Fibroblast of upper back skin (primary cell): ENCODE results near the gene PPP1R27.

ENCODE experiments used
- DNase-seq: peaks from one replicate; pipeline ENCODE4 v3.0.0-alpha.2; 2013

The PPP1R27 gene

DNA sequence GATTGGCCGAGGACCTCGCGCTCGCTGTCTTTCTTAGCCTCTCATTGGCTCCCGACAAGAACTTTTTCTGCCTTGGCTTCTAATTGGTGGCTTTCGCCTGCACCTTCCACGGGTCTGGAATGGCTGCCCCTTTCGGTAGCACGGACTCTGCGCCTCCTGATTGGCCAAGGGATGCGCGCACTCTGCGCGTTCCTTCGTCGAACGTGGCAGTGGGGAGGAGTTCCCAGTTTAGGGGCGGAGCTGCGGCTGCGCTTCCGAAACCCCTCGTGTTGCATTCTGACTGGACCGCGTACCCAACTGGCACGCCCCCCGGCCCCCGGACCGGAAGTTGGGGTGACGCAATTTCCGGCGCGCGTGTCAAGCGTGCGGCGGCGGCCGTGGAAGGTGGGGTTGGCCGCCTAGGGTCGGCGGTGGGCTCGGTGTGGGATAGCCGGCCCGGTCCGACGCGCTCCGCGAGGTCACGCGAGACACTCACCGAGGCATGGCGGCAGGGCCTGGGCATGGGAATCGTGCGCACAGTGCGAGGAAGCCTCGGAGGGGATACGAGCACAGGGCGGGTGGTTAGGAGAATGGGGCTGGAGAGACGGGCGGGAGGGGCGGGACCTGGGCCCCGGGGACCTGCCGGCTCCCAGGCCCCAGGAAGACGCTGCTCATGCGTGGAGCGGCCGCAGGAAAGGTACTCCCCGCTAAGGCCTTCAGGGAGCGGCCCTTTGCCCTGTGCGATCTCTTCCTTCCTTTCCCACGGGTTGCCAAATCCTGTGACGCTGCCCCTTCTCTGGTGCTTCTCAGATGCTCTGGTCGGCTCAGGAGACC is 26.1 kb upstream of the PPP1R27 start:
- DNase-seq, result peak; percentile 100

- DNase-seq, result no peak
Measured at GRCh38 chr17:81859906-81860755, 25.3 kb upstream of the PPP1R27 start, which contains the start of gene P4HB. Gene P4HB, minus strand, starts transcription at chr17:81860535. Its CDS starts 64 bp downstream, at chr17:81860471.

DNA sequence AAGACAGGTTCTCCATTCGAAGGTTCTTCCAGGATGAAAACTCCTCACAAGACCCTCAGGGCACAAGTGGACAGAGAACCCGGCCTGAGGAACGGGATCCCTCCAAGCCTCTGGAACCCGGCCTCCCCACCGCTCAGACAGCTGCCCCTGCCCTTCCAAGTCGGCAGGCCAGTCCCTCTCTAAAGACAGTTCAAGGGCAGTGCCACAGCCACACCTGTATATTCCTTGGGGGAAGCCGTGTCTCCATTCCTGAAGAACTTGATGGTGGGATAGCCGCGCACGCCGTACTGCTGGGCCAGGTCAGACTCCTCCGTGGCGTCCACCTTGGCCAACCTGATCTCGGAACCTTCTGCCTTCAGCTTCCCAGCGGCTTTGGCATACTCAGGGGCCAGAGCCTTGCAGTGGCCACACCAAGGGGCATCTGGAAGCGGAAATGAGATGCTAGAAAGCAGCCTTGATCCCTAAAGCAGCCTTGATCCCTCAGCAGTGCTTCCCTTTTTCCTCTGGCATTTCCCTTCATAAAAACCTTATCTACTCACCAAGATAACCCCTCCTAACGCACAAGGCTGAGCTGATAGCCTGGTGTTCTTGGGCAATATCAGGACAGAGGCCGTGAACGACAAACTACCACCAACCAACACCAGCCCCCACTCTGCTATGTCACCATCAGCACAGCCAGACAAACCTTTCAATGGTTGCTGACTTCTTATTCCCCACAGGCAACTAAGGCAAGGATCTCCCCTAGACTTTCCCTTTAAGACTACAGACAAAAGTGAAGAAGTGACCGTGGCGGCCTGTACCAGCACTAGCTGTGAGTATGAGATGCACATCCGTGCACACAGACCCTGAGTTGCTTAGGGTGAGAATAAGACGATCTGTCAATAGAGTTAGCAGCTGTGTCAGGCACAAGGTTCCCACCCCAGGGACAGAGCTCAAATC is 24.4 kb upstream of the PPP1R27 start:
- DNase-seq, result no peak

GRCh38 chr17:81858170-81858966 is 23.5 kb upstream of the PPP1R27 start:
- no peak for DNase-seq

- no peak for DNase-seq
Measured at GRCh38 chr17:81854974-81855774, 20.3 kb upstream of the PPP1R27 start.

DNA sequence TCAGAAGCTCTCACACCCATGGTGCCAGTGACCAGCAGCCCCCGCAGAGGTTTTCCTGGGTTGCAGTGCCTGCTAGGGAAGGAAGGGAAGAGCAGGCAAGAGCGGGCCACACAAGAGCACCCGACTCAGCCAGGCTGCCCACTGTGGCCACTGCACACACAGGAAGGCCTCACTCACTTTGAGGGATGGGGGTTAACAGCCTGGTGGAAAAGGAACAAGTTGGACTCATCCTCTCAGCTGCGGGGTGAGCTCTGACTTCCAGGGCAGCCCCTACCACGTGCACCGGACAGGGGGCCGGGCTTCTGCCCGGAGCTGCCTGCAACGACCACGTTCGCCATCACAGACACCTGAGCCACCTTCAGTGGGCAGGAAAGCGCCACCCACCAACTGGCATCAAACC is 17.4 kb upstream of the PPP1R27 start:
- DNase-seq, result no peak

- no peak for DNase-seq
Measured at GRCh38 chr17:81851423-81851822, 16.6 kb upstream of the PPP1R27 start.

- DNase-seq, result no peak
Measured at GRCh38 chr17:81849457-81849856, 14.6 kb upstream of the PPP1R27 start.

DNA sequence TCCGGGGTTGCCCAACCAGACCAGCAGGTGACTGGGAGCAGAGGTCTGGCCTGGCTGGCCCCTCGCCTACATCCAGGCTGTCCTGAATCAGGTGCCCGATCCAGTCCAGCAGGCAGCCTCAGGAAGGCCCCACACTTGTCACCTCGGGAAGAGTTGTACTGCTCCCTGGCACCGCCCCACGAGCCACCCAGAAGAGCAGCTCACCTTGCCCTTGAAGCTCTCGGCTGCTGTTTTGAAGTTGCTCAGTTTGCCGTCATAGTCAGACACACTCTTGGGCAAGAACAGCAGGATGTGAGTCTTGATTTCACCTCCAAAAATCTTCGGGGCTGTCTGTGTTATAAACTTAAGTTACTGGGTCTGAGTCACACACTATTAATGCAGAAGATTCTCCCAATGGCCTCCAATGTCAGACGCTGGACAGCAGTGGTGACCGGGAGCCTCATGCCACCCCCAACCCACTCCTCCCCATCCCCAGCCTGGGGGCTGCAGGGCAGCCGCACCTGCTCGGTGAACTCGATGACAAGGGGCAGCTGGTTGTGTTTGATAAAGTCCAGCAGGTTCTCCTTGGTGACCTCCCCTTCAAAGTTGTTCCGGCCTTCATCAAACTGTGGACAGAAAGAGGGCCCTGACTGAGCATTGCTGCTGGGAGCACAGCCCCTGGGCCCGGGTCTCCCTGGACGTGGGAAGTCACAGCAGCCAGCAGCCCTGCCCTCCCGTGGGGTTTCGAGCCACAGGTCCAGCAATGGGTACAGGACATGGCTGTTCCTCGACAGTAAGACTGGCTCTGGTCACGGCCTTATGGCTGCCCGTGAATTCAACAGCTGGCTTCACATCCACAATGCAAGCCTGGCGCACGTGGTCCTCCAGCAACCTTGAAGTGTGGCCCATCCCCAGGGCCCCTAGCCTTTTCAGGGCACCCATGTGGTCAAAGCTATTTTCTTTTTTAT is 12.2 kb upstream of the PPP1R27 start:
- DNase-seq, result no peak

DNA sequence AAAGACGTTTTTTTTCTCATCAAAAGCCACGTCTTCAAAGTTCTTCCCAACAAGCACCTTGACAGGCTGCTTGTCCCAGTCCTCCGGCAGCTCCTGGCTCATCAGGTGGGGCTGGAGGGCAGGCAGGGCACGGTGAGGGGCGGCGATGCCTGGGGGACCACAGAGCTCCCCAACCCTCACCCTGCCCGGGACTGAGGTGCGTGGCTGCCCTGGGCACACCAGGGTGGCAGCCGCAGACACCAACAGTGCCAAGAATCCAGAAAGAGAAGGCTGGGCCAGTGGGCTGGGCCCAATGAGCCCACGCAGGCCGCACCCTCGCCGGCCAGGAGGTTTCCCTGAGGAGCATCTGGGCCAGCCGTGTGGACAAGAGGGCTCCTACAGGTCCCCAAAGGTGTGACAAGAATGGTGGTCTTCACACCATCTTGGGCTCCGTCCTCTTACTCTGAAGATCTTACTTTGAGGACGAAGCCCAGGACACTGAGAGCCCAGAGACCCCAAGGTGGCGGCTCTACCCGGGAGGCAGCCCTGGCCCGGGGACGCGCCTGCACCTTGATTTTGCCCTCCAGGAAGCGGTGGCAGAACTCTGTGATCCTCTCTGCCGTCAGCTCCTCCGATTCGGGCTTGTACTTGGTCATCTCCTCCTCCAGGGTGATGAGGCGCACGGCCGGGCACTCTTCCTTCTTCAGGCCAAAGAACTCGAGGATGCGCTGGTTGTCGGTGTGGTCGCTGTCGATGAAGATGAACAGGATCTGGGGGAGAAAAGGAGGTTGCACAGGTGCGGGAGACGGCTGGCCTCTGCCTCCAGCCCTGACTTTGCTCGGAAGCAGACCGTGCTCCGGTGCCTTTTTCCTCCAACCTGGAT is 11.3 kb upstream of the PPP1R27 start:
- no peak for DNase-seq

DNA sequence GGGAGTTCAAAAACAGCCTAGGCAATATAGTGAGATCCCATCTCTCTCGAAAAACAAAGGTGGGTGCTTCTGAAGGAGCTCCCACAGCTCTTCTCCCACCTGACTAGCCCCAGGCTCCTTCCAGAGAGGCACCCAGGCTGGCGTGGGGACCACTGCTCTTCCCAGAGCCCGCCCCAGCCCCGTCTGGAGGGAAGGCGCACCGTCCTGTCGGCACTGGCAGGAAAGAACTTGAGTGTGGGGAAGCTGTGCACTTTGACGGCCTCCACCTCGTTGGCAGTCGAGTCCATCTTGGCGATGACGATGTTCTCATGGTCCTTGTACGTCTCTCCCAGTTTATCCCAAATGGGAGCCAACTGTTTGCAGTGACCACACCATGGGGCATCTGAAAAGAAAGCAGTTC is 10.5 kb upstream of the PPP1R27 start:
- DNase-seq, result no peak

- DNase-seq, result no peak
Measured at GRCh38 chr17:81844887-81845286, 10.0 kb upstream of the PPP1R27 start.

GRCh38 chr17:81844327-81844851 is 9.5 kb upstream of the PPP1R27 start:
- DNase-seq, result no peak

DNA sequence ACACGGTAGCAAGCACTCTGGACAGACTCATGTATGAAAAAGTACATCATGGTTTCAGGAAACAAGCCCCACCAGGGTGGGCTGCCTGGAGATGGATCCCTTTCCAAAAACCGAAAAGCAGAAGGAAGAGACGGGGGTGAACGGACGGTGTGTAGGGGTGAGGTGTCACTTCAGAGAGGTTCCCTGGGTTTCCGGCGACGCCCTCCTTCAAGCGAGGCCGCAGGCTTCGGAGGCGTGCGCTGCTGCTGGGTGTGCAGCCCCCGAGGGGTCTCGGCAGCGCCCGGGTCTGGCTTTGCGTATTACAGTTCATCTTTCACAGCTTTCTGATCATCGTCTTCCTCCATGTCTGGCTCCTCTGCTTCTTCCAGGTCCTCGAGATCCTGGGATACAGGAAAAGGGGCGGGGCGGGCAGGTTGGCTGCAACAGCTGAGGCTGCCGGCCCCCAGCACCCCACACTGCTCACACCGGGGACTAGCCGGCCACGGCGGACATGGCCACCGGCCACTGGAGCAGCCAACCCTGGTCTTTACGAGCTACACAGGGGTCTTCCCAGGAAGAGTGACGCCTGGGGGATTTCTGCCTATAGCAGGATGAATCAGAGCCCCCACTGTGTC is 9.0 kb upstream of the PPP1R27 start:
- no peak for DNase-seq

GRCh38 chr17:81842725-81843504 is 8.1 kb upstream of the PPP1R27 start:
- DNase-seq, result no peak

- DNase-seq, result no peak
Measured at GRCh38 chr17:81842378-81842724, 7.5 kb upstream of the PPP1R27 start.

DNA sequence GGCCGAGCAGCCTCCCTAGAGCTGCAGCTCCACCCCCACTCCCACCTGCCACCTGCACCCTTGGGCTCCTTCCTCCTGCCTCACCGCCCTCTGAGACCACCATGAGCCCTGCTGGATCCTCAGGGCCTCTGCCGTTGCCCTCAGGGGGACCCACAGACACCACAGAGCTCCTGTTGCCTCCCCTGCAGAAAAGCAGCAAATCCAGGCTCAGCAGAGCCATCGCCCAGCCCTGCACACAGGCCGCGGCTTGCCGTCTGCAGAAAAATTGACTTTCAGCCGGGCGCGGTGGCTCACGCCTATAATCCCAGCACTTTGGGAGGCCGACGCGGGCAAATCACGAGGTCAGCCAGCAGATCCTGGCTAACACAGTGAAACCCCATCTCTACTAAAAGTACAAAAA is 7.0 kb upstream of the PPP1R27 start:
- DNase-seq, result no peak
